SIG-M5 treated with dmso at 0.1 percent for 504 hours (cell line): Measurements from ENCODE around the gene ANGPTL4.
"Not testable (repeated sequence)": the region's sequence is repeated elsewhere in the genome, so short reads cannot be mapped to it uniquely, and the experiment has no call there.

Source experiments
- DNase-seq: peaks from one replicate; lab custom pipeline; 2025; ENCODE audit not compliant: unreplicated experiment; lab: John Stamatoyannopoulos, UW

Gene ANGPTL4

GRCh38 chr19:8404391-8405151 is 40.6 kb downstream of the ANGPTL4 start:
- DNase-seq = no peak

- not testable (repeated sequence) for DNase-seq
These were observed 46.8 kb downstream of the ANGPTL4 start for GRCh38 chr19:8410718-8411117.

- peak; percentile 79 for DNase-seq
These were observed 49.1 kb downstream of the ANGPTL4 start, which contains the start of gene MARCHF2 for GRCh38 chr19:8412783-8413628. MARCHF2 (plus strand) TSS chr19:8413305; CDS start chr19:8421841, 8,536 bp downstream.

- DNase-seq = no peak
These were observed 49.7 kb downstream of the ANGPTL4 start for GRCh38 chr19:8413629-8413995.

- DNase-seq = no peak
These were observed 52.8 kb downstream of the ANGPTL4 start for GRCh38 chr19:8416796-8417195.

GRCh38 chr19:8421484-8422461 is 57.8 kb downstream of the ANGPTL4 start:
- DNase-seq = no peak

- DNase-seq = peak; percentile 89
These were observed 59.9 kb downstream of the ANGPTL4 start for GRCh38 chr19:8423817-8424223.
